Endodermal cell (in vitro differentiated cells): ENCODE measurements around the gene USP37. TPM values are rescaled to one million over a fixed set of nuclear protein-coding genes. Genes with fewer than 3 reads are reported as not detected.

Experiments
- DNase-seq: peaks from one replicate; pipeline ENCODE4 v3.0.0-alpha.2; 2017
- H3K27ac ChIP-seq: 2 replicates; pipeline ENCODE4 v1.5.1; 2013; ENCODE audit warnings: mild to moderate bottlenecking, low read depth, low read length, moderate library complexity
- H3K27me3 ChIP-seq: 2 replicates; pipeline ENCODE4 v1.6.1; 2013; ENCODE audit warnings: mild to moderate bottlenecking, low read length, moderate library complexity; ENCODE audit not compliant: insufficient read depth, control insufficient read depth, poor library complexity, severe bottlenecking
- H3K36me3 ChIP-seq: 2 replicates; pipeline ENCODE4 v1.7.0; 2013; ENCODE audit warnings: mild to moderate bottlenecking, low read length, moderate library complexity; ENCODE audit not compliant: control insufficient read depth, insufficient read depth
- H3K4me1 ChIP-seq: one replicate; pipeline ENCODE4 v1.7.0; 2013; ENCODE audit warnings: low read length; ENCODE audit not compliant: control insufficient read depth, insufficient read depth
- H3K4me3 ChIP-seq: 2 replicates; pipeline ENCODE4 v1.5.1; 2013; ENCODE audit warnings: mild to moderate bottlenecking, low read length, moderate library complexity
- H3K9ac ChIP-seq: 2 replicates; pipeline ENCODE4 v1.6.1; 2013; ENCODE audit warnings: mild to moderate bottlenecking, low read length, moderate library complexity; ENCODE audit not compliant: poor library complexity, severe bottlenecking; ENCODE audit errors: extremely low read depth
- H3K9me3 ChIP-seq: 2 replicates; pipeline ENCODE4 v1.6.1; 2013; ENCODE audit warnings: mild to moderate bottlenecking, low read length, moderate library complexity; ENCODE audit not compliant: control insufficient read depth
- H3K27ac Mint-ChIP-seq: 2 replicates; pipeline ENCODE4 v1.8.0; 2020; ENCODE audit warnings: mixed read lengths
- H3K27me3 Mint-ChIP-seq: 2 replicates; pipeline ENCODE4 v1.8.0; 2021; ENCODE audit warnings: mild to moderate bottlenecking, mixed read lengths; ENCODE audit not compliant: insufficient read depth
- H3K36me3 Mint-ChIP-seq: 2 replicates; pipeline ENCODE4 v1.8.0; 2020; ENCODE audit warnings: low read depth, mixed read lengths
- H3K4me1 Mint-ChIP-seq: 2 replicates; pipeline ENCODE4 v1.8.0; 2020; ENCODE audit warnings: mixed read lengths
- H3K4me3 Mint-ChIP-seq: 2 replicates; pipeline ENCODE4 v1.8.0; 2020; ENCODE audit warnings: mild to moderate bottlenecking, moderate library complexity, mixed read lengths
- H3K9me3 Mint-ChIP-seq: 2 replicates; pipeline ENCODE4 v1.8.0; 2020; ENCODE audit warnings: mild to moderate bottlenecking, mixed read lengths
- CTCF ChIP-seq: fragments of 200-600 bp; sonication (generic); conservative IDR thresholded peaks from 2 replicates; pipeline ENCODE4 v1.5.0; 2021; ENCODE audit warnings: antibody characterized with exemption, mild to moderate bottlenecking
- WGBS, 2 experiments: methylation state at CpG; one replicate each; pipeline versions ENCODE4 v1.1.5 to v1.1.7; 2013; ENCODE audit warnings: missing lambda C conversion rate in 2 of 2, mixed read lengths in 1 of 2; ENCODE audit not compliant: insufficient coverage in 1 of 2, insufficient read length in 1 of 2; 5-methylcytosine and 5-hydroxymethylcytosine counted together
- total RNA-seq, 2 donors: library from RNA; stranded (reverse); fragmentation: NEBNext Ultra II Directional in 1 of 2; extraction: Animal tissue kit (Norgen Biotek cat#: 25700) in 1 of 2; gene quantifications; 2 replicates in 1 of 2; 3 replicates in 1 of 2; pipeline ENCODE4 v1.2.1, GENCODE V29; 2021

Gene USP37
- total RNA-seq, 2 donors from 2014 or later, result 23.2 to 24.0 TPM

- Mint-ChIP-seq H3K27ac (peak overlapping the region; percentile 100), H3K4me1 (peaks cover 31% of the 10 kb centered on the region), H3K36me3 (peaks cover 23% of the 10 kb centered on the region), H3K4me3 (peak overlapping the region; percentile 90), H3K9me3 (no peaks in the 10 kb centered on the region), H3K27me3 (no peaks in the 10 kb centered on the region)
- Histone ChIP-seq H3K27ac (peak overlapping the region; percentile 98), H3K36me3 (peaks cover 36% of the 10 kb centered on the region), H3K27me3 (no peaks in the 10 kb centered on the region), H3K9me3 (no peaks in the 10 kb centered on the region), H3K4me3 (peak overlapping the region; percentile 92), H3K9ac (peak overlapping the region; percentile 94), H3K4me1 (peaks cover 7% of the 10 kb centered on the region)
- 7 to 9% methylated on average over 10 of the region's 10 CpGs for WGBS, 2 experiments
- no peak for TF ChIP-seq CTCF
- peak; percentile 55 for DNase-seq
Measured at GRCh38 chr2:218569661-218570500, 1.7 kb upstream of the USP37 start.

DNA sequence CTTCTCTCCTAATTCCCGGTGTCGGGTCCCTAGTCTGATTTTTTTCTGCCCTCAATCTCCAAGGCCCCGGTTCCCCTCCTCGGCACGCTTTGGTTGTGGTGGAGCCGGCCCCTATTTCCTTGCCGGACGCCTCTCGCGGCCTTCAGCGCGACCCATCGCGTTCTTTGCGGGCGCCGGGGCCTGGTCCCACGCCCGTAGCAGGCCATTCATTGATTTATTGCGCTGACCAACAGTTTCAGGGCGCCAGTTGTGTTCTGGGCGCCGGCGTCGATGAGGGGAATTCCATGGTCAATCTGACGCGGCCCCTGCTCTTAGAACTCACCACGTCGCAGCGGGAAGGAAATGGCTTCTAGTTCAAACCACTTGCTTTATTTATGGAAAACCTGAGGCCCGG, 884 bp upstream of the USP37 start:
- H3K27me3 ChIP-seq, result no peaks in the 10 kb centered on the region
- no peak for DNase-seq
- no peaks in the 10 kb centered on the region for H3K9me3 Mint-ChIP-seq
- peak overlapping the region; percentile 100 for H3K27ac Mint-ChIP-seq
- peaks cover 31% of the 10 kb centered on the region for H3K4me1 Mint-ChIP-seq
- H3K27ac ChIP-seq, result peak overlapping the region; percentile 98
- peaks cover 7% of the 10 kb centered on the region for H3K4me1 ChIP-seq
- WGBS, 2 experiments, result 0% methylated on average over 28 to 31 of the region's 31 CpGs
- H3K36me3 Mint-ChIP-seq, result peaks cover 20% of the 10 kb centered on the region
- H3K9ac ChIP-seq, result peak overlapping the region; percentile 94
- peaks cover 31% of the 10 kb centered on the region for H3K36me3 ChIP-seq
- H3K27me3 Mint-ChIP-seq, result no peaks in the 10 kb centered on the region
- H3K4me3 ChIP-seq, result peak overlapping the region; percentile 92
- H3K9me3 ChIP-seq, result no peaks in the 10 kb centered on the region
- TF ChIP-seq CTCF, result no peak
- peak overlapping the region; percentile 90 for H3K4me3 Mint-ChIP-seq

DNA sequence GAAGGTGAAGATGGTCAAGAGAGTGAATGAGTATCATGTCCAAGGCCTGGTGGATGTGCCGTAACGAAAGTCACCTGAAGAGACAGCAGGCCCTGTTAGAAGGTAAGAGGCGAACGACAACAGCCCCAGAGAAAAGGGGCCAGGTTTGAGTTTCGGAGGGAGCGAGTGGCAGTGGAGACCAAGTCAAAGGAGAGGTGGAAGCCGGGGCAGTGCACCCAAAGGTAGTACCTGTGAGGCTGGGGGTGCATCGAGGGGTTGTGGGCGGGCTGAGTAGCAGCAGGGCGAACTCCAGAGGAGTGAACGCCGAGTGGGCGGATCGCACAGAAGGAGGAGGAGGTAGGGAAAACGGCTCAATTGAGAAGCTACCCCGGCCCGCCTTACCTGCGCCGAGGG, 358 bp downstream of the USP37 start:
- TF ChIP-seq CTCF, result no peak
- DNase-seq, result no peak
- H3K27ac Mint-ChIP-seq, result peak overlapping the region; percentile 97

More for the DNA sequence above, 358 bp downstream of the USP37 start:
- Mint-ChIP-seq H3K36me3 (peaks cover 17% of the 10 kb centered on the region), H3K4me3 (peak overlapping the region; percentile 90), H3K9me3 (no peaks in the 10 kb centered on the region), H3K4me1 (peaks cover 31% of the 10 kb centered on the region), H3K27me3 (no peaks in the 10 kb centered on the region)
- H3K36me3 ChIP-seq, result peaks cover 35% of the 10 kb centered on the region
- H3K9ac ChIP-seq, result peak overlapping the region; percentile 72
- H3K4me1 ChIP-seq, result peaks cover 7% of the 10 kb centered on the region
- WGBS, 2 experiments, result 0 to 1% methylated on average over 12 to 19 of the region's 19 CpGs
- H3K9me3 ChIP-seq, result no peaks in the 10 kb centered on the region
- H3K4me3 ChIP-seq, result peak overlapping the region; percentile 92
- no peaks in the 10 kb centered on the region for H3K27me3 ChIP-seq
- peak overlapping the region; percentile 79 for H3K27ac ChIP-seq
